ENCODE data around the gene CAV1.

GRCh38 chr7:116516324-116516723 lies 8.5 kb upstream of the CAV1 start:
- no peak for TF ChIP-seq CTCF (conservative IDR thresholded peaks at IDR 0.05; ENCODE audit: low read length)
- TF ChIP-seq EZH2phosphoT487 (IDR thresholded peaks at IDR 0.05; ENCODE audit: borderline replicate concordance), result no peak
